Measurements from ENCODE around the gene CAPN9.

Gene CAPN9

DNA sequence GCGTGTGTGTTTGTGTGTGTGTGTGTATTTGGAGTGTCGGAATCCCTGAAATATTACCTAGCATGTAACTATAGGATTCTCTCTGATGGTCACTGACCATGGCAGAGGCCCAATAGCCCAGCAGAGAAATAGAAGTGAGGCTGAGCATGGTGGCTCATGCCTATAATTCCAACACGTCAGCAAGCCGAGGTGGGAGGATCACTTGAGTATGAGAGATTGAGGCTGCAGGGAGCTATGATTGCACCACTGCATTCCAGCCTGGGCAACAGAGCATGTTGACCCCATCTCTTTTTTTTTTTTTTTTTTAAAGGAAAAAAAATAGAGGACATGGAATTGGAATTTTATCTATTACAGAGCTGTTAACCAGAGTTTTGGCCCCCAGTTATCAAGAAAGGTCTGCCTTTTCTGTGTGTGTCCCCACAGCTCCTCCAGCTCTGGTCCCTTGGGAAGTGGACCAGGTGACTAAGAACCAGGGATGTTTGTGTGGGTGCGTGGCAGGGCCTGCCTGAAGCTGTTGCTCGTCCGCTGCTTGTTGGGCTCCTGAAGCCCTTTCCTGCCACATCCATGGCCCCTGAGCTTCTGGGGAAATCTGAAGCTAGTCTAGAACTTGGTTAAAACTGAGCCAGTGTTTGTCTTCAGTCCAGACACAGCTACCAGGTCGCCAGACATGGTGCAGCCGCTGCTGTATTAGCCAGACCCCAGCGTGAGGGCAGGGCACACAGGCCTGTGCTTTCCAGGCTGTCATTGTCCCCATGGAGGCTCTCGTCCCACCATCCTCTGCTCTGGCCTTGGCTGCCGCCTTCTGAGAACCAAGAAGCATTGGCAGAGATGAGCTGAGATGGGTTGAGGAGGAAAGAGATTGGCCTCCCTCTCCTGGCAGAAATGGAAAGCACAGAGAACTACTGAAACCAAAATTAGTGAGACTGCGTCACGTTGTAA is 25.5 kb downstream of the CAPN9 start:
- DNase-seq, result peak; percentile 53

DNA sequence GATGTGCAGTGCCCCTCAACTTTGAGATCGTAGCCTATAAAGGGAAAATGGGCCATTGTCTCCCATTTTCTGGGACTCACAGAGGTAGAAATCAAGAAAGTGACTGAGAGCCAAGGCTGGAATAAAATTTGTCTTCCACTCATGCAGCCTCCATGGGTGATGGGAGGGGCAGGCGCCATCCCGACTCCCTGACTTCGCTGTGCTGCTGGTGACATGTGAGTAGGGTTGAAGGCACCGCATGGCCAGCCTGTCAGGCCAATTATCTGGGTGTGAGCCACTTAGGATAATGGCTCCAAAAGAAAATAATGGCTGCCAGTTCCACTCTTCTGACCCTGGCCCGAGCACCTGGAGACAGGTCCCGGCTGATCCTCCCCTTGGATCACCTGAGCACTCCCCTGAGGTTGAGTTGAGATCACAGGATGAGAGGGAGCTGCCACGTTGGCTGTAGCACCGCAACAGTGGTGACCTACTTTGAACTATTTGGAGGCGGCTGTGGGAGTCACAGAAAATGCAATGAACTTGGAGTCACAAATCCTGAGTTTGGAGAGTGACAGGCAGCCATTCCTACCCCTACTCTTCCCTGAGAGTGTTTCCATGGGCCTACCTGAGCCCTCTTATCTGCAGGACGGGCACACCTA is 26.3 kb downstream of the CAPN9 start:
- DNase-seq, result no peak

DNA sequence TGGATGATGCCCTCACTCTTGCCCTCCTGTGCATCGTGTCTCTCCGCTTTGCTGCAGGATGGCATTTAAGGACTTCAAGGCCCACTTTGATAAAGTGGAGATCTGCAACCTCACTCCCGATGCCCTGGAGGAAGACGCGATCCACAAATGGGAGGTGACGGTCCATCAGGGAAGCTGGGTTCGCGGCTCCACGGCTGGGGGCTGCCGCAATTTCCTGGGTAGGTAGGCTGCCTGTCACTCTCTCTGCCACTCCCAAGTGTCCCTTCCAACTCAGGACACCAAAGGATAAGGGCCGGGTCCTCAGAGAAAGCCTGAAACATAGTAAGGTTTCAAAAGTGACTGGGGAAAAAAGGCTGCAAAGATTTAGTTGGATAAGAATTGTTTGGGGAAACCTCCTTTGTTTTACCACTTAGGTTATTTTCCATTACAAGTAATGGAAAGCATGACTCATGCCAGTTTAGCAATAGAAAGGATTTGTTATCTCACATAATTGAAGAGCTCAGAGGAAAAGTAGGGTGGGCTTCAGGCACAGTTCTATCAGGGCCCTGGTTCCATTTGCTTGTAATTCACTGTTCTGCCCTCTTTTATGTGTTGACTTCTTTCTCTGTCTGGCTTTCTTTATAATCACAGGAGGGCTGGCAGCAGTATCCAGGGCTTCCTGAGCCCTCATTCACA is 31.9 kb downstream of the CAPN9 start:
- no peak for DNase-seq

DNA sequence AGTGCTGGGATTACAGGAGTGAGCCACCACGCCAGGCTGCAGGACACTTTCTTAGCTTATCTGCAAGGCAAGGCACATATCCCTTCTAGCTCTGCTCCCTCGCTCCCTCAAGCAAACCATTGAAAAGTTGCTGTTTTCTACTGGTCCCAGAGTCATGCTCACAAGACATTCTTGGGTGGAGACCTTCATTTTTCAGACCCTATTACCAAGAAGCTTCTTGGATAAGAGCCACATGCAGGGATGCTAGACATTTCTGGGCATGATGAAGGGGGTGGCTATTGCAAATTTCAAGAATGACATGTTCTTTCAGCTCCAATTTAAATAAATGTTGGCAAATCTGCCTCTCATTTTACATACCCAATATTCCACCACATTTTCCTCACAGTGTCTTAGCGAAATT is 33.9 kb downstream of the CAPN9 start:
- no peak for DNase-seq

DNA sequence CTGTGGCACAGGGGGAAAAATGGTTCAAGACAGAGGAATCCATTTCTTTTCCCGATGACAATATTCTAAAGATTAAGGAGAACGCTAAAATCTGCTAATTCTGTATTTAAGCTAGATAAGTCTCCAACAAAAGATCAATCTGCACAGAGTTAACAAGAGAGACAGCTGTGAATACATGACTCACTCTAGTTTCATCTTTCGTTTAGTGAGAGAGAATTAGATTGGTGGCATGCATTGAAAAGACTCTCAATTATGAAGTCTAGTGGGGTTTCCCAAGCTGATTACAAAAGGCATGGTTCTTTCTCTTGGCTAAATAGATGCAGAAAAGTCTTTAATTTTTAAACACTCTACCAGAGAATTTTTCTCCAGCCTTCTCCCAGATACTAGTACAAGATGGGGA is 34.4 kb downstream of the CAPN9 start:
- DNase-seq, result no peak

DNA sequence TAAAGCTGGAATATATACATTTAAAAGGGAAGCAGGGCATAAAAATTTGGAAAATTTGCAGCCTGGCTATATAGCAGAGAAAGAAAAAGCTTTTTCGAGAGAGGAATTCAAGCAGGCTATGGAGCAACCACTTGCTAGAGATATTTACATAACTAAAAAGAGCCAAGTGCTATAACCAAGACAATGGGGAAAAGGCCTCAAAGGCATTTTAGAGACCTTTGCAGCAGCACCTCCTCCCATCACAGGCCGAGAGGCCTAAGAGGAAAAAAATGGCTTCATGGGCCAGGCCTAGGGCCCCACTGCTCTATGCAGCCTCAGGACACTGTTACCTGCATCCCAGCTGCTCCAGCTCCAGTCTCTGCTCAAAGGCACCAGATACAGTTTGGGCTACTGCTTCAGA is 37.0 kb downstream of the CAPN9 start:
- no peak for DNase-seq

DNA sequence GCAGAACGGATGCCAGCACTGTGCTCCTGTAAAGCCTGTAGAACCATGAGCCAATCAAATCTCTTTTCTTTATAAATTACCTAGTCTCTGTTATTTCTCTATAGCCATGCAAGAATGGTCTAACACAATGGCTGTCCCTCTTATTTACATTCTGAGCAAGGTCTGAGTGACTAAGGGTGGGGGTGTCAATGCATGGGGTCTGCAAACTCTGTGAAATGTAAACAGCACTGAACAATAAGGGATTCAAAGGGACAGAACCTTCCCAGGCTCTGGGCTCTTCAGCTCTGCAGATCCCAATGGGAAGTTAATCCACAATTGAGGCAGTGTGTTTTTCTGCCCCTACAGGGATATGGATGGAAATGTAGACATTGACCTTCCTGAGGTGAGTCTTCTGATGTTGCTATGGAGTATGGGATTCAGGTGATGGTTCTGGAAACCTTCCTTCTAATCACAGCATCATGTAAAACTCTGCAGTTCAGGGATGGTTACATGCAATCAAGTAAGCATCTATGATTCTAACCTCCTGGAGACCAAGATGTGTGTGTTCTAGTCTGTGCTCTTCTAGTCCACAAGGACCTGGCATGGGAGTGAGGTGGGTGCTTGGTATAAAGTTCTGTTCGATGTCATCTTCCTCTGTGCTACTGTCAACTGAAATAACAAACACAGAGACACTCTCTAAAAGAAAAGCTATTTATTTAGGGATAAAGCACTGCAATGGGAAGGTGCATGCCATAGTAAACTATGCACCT is 38.6 kb downstream of the CAPN9 start:
- DNase-seq, result no peak

DNA sequence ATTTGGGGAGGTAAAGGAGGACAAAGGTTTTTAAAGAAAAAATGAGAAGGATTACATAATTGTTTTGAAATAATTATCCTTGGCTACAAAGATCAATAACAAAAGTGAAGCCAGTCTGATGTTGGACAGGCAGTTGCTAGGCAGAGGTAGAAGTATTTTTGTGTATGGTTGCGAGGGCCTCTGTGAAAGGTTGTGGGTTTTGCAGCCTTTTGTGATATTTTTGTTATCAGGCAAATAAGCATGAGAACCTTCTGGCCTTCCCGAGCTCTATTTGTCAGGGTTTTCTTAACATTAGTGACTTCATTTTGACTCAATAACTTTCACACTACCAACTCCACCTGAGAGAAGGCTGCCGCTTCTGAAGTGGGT is 39.2 kb downstream of the CAPN9 start:
- no peak for DNase-seq

DNA sequence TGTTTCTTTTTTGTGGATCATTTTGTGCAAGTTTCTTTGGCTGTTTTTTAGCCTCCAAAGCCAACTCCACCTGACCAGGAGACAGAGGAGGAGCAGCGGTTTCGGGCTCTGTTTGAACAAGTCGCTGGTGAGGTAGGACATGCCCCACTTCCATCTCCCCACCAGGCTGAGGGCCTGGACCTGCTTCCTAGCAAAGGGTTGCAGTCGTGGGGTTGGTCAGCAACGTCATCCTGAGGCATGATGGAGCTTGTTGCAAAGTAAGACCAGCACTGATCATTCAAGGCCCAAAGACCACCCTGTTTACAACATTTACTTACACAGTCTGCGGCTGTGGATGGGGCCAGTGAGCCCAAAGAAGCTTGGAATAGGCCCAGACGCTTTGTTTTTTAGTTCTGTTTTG is 40.3 kb downstream of the CAPN9 start:
- DNase-seq, result no peak

DNA sequence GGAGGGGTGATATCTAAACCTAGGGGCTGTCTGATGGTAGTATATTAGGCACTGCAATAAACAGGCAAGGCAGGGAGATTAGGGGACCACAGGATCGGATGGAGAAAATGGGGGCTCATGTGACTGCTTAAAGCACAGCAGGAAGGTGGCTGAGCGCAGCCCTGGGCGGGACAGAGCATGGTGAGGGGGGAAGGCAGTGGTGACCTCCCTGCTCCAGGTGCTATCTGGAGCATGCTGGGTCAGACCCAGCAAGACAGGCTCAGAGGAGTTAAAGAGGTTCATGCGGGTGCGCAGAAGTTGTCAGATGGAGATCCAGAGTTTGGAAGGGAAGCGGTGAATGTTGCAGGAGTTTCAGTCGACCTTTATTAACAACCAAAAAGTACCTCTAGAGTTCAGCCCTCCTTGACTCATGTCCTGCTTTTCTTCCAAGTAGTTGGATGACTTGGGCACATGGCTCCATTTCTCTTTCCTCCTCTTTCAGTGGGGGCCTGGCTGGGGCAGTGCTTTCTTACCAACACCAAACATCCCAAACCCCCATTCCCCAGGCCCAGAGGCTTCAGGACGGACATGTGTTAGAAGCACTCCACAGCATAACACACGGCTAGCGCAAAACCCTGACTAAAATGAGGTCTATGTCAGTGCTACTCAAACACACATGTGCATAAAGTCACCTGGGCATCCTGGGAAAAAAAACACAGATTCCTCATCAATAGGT is 41.5 kb downstream of the CAPN9 start:
- DNase-seq, result no peak

DNA sequence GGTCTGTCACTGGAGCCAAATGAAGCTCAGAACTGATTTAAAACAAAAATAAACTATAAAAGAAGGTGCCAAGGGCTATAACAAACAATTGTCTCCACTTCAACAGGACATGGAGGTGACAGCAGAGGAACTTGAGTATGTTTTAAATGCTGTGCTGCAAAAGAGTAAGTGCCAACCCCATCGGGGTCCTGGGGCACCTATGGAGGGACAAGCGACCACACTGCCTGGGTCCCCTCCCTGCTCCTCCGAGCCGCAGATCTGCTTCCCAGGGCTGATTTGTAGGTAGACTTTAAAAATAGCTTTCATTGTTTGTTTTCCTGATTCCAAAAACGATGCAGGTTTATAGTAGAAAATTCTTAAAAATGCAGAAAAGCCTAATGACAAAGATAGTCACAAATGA is 42.8 kb downstream of the CAPN9 start:
- no peak for DNase-seq

DNA sequence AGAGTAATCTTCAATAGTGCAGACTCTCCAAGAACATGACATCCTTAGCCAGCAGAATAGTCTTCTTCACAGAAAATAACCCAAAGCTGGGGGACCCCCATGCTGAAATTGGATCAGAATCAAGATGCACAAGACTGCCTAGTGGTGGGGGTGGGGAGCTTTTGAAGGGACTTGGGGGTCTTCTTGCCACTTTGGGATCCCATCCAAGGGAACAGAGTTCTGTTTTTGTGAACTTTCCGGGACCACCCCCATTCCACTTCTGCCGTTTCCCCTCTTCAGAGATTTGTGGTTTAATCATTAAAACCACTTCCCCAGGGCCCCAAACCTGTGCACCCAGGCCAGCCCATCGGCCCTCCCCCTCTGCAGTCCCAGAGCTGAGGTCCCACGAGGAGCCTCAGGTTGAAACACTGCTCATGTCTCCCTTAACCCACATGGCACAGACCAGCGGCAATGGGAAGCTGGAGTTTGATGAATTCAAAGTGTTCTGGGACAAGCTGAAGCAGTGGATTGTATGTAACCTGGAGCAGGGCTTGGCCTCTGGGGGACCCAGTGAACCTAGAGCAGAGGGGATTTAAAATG is 44.9 kb downstream of the CAPN9 start:
- no peak for DNase-seq

DNA sequence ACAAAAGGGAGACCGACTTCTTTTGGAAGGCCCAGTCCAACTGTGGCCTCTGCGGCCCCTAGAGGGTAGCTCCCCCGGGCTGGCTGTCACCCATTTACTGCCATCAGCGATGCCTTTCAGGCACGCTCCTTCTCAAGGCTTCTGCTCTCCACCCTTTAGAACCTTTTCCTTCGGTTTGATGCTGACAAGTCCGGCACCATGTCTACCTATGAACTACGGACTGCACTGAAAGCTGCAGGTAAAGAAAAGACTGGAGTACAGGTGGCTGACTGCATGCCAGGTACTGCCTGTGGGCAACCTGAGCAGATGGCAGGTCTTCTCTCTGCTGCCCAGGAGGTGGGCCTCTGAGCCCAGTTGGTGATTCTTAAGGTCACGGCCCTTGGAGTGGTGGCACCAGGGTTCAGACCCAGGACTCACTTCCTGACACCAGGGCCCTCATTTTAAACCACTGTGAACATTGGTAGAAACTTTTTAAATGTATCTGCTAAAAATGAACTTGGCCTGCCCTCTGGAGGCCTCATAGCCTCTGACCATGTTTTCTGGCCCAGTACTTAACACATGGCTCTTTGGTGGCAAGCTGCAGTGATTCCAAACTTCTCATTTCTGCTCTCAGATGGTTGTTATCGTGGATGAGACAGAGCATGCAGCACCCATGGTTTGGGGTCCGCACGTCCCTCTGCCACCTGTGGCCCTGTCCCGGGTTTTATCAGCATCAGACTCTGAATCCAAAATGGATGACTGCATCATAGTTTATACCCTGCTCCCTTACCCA is 45.7 kb downstream of the CAPN9 start:
- DNase-seq, result no peak

DNA sequence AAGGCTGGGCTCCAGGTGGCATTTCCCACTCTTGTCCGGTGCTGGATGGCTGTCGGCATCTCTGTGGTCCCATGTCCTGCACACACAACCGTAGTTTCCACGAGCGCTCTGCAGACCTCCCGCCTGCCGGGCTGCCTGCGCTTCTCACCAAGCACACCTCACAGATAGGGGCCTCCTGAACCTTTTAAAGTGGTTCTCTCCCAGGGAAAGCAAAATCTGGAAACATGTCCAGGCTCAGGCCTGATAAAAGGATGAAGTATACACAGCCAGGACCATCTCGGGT is 46.2 kb downstream of the CAPN9 start:
- no peak for DNase-seq

DNA sequence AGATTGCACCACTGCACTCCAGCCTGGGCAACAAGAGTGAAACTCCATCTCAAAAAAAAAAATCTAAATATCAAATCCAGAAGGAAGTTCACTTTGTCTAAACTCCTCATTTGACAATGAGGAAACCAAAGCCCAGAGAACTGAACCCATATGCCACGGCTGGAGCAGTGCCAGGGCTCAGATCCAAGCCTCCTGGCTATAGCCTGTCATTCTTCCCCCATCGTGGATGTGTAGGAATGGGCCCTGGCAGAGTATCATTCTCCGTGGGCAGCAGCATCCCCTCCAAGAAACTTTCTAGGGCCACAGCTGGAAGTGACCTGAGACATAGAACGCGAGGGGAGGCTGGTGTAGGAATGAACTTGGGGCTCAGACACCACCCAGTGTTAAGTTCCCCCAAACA is 47.2 kb downstream of the CAPN9 start:
- DNase-seq, result no peak

DNA sequence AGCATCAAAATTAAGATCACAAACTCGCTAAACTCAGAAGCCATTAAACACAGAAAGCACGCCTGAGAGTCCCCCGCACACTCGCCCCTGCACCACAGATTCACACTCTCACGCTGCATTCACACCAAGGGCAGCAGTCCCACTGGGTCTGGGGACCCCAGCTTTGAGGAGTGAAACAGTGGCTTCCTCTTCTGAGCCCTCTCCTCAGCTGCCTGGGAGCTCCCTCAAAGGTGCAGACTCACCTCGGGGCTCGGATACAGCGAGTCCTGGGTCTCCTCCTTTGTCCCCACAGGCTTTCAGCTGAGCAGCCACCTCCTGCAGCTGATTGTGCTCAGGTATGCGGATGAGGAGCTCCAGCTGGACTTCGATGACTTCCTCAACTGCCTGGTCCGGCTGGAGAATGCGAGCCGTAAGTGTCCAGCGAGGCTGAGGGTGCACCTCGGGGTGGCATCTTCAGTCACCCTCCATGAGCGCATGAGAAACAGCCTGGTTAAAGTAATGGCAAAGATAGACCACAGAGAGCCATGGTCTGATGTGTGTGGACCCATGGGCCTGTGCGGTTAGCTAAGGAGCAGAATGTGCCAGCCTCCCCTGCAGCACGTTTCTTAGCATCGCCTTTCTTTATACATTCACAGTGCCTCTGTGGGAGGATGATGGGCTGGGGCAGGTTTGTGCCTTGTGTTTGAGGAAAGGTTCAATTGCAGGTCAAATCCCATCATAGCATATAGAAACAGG is 47.9 kb downstream of the CAPN9 start:
- DNase-seq, result no peak

DNA sequence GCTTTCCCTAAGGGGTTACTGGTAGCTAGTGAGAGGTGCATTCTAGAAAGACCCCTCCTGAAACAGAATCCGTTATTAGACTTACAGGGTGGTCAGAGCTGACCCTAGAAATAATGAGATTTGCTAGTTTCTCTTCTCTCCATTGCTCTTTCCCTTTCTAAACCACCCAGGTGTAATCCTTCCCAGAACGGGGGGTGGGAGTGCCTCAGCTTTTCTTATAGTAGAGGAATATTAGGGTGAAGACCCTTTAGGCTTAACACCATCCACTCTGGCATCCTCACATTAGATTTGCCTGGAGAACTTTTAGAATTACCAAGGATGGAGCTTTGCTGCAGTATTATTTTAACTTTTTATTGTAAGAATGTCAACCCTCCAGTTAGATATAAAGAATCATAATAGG is 49.4 kb downstream of the CAPN9 start:
- DNase-seq, result no peak

DNA sequence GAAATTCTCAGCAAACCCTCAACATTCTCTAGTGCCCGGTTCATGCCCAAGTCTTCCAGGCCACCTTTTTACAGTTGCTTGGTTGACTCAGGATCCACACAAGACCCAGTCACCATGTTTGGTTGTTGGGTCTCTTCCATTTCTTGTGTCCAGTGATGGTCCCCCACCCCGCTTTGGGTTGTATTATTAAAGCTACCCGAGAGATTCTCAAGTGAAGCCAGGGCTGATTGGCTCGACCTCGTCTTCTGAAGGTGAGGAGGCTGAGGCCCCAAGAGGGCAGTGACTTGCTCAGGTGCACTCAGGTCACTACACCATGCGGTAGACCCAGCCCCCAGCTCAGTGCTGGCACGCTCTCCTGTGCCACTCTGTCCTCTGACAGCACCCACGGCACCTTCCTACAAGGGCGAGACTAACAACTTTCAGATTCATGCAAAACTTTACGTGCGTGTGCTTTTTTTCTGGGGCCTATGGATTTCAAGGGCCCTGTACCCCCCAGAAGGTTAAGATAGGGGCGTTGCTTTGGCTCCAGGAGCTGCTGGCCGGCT is 50.3 kb downstream of the CAPN9 start:
- no peak for DNase-seq

DNA sequence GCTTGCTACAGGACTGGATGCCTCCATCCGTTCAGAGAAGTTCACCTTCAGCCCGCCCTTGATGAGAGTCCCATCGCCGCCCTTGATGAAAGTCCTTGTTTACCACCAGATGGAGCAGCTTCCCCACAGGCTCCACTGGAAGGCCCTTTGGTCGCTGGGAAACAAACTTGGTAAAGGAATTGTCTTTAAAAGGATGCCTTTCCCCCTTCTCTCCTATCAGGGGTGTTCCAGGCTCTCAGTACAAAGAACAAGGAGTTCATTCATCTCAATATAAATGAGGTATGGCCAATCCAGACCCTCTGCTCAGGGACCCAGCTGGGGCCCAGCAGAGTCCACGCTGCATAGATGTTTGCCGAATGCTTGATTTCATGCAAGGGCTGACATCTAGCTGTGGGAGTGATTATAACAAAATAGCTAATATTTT is 50.8 kb downstream of the CAPN9 start:
- DNase-seq, result no peak

DNA sequence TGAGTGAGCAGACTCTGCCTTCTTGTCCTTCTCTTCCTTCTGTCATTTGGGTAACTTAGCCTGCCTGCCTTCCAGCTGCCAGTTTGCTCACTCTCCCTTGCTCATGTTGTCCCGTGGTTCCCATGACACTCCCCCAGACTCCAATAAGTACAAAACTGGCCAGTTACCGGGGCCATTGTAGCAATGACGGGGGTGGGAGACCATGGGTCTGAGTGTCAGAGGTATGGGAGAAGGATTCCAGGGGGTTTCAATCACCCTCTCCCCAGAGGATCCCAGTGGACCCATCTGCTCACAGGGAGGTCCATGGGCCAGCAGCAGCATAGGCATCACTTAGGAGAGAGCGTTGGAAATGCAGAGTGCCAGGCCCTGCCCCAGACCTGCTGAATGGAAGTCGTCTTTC is 51.3 kb downstream of the CAPN9 start:
- no peak for DNase-seq

All from NCI-H524 treated with DMSO at 0.1 percent for 48 hours (cell line).